Fibroblast of pulmonary artery (primary cell): Measurements from ENCODE around the gene NTRK3.

Experiments used
- DNase-seq: peaks from one replicate; pipeline ENCODE4 v3.0.0-alpha.2; 2010; ENCODE audit warnings: low read depth
- H3K4me3 ChIP-seq: replicated peaks from 2 replicates; pipeline ENCODE4 v1.5.1; 2011; ENCODE audit warnings: low read depth, mild to moderate bottlenecking, control low read depth, low read length, moderate library complexity
- TF ChIP-seq, protein P1 (sequence below): IDR thresholded peaks from 2 replicates; pipeline ENCODE4 v1.5.1; 2011; ENCODE audit warnings: mild to moderate bottlenecking, control low read depth, low read length, inconsistent platforms; ENCODE audit errors: missing control alignments

Gene NTRK3

DNA sequence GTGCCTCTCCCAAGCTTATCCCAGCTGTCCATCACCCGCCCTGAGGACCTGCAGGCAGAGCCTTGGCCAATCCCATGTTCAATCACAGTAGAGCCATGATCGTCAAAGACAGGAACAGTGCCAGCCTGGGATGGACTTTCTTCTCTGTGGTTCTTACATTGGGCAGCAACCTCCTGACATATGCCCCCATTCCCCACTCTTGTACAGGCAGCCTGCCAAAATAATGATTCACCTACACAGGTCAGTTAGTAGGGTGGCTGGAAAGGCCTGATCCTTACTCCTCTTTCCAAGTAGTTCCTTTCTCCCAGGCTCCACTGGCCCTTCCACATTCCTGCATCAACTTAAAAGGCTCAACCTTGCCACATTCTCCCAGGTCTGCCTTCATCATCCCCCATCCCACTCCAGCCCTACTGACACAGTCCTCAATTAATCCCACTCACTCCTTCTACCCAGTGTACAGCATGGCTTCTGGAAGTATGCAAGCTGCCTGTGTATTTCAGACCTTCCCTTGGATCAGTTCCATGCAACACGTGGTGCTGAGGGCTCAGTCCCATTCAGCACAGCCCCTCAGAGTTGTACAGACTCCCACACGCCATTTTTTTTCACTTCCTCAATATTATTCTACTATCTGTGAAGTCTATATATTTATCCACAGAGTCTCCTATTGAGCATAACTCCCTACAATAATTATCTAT is 189.8 kb downstream of the NTRK3 start:
- no peak overlapping the region for H3K4me3 ChIP-seq
- TF ChIP-seq, protein P1, sequence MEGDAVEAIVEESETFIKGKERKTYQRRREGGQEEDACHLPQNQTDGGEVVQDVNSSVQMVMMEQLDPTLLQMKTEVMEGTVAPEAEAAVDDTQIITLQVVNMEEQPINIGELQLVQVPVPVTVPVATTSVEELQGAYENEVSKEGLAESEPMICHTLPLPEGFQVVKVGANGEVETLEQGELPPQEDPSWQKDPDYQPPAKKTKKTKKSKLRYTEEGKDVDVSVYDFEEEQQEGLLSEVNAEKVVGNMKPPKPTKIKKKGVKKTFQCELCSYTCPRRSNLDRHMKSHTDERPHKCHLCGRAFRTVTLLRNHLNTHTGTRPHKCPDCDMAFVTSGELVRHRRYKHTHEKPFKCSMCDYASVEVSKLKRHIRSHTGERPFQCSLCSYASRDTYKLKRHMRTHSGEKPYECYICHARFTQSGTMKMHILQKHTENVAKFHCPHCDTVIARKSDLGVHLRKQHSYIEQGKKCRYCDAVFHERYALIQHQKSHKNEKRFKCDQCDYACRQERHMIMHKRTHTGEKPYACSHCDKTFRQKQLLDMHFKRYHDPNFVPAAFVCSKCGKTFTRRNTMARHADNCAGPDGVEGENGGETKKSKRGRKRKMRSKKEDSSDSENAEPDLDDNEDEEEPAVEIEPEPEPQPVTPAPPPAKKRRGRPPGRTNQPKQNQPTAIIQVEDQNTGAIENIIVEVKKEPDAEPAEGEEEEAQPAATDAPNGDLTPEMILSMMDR, result no peak
- no peak for DNase-seq

DNA sequence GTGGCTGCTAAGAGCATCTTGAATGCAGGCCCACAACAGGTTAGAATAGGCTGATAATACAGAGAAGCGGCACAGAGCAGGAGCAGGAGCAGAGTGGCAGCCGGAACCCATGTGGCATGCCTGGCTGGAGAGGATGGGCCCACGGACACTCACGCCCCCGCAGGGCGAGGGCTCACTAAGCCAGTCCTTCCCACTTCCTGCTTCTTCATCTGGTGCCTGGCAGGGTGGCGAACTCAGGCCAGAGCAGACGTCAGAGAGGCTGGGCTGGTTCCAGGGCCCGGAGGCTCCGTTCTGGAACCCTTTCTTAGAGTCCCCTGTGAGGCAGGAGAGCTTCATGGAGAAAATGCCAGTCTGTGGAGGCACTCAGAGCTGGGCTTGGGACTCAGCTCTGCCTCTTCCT is 195.1 kb downstream of the NTRK3 start:
- H3K4me3 ChIP-seq, result no peak overlapping the region
- no peak for DNase-seq
- TF ChIP-seq, protein P1, result no peak

DNA sequence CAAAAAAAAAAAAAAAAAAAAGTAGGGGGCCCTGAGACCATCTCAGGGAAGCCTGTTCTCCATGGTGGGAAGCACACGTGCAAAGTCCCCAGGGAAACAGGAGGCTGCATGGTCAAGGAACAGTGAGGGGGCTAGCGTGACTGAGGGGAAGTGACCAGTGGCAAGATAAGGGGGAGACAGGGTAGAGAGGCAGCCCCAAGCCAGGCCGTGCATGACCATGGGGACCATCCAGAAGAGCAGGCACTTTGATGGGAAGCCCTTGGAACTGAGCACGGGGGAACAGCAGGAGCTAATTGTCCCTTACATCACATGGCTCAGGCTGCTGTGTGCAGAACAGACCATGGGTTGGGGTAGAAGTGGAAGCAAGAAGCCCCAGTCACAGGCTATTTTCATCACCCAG is 196.2 kb downstream of the NTRK3 start:
- TF ChIP-seq, protein P1, result no peak
- H3K4me3 ChIP-seq, result no peak overlapping the region
- no peak for DNase-seq

DNA sequence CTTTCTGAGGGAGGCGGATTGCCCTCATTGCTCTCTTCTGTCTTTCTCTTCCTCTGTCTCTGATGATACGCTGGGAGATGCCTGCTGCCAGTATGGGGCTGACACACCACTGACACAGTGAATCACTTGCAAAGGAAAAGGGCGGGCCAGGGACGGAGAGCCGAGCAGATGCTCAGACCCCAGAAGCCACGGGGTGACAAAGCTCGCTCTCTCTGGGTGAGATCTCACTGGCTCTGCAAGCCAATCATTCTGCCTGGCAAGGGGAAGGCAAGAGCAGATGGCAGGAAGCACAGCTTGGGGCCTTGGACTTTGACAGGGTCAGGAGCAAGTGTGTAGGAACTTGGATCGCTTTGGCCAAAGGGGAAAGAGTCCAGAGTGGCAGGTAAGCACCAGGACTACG is 198.7 kb downstream of the NTRK3 start:
- H3K4me3 ChIP-seq, result no peak overlapping the region
- DNase-seq, result no peak
- TF ChIP-seq, protein P1, result no peak

DNA sequence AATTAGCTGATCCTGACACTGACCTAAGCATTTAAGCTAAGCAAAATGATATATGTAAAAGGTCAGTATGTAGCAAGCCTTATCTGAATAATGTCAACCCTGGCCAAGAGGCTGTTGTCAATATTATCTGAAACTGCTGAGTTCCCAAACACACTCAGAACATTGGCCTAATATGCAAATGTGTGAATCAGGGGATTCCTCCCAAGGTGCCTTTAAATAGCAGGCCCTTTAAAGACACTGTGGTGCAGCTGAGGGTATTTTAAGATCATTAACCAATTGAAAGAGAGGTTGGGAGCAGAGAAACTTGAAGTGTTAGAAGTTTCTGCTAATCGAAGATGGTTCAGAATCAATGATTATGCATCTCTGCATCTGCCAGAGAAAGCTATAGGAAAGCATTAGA is 207.0 kb downstream of the NTRK3 start:
- H3K4me3 ChIP-seq, result no peak overlapping the region

DNA sequence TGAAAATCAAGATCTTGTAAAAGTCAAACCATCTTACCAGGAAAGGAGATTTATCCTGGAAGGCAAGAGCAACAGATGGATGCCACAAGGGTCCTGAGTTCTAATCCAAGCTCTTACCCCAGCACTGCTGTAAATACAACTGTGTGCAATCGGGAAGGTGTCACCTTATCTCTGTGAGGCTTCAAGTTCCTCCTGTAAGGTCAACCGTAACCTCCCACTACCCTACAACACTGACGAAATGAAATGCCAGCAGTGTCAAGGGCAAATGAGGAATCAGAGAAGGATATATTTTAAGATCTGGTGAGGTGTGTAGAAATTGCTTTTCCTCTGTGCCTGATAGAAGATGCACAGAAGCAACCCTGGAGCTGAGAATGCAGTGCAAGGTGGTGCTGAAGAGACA is 207.8 kb downstream of the NTRK3 start:
- TF ChIP-seq, protein P1, result no peak
- H3K4me3 ChIP-seq, result no peak overlapping the region
- DNase-seq, result no peak

More for the DNA sequence above, 207.0 kb downstream of the NTRK3 start:
- DNase-seq, result no peak
- TF ChIP-seq, protein P1, result no peak

DNA sequence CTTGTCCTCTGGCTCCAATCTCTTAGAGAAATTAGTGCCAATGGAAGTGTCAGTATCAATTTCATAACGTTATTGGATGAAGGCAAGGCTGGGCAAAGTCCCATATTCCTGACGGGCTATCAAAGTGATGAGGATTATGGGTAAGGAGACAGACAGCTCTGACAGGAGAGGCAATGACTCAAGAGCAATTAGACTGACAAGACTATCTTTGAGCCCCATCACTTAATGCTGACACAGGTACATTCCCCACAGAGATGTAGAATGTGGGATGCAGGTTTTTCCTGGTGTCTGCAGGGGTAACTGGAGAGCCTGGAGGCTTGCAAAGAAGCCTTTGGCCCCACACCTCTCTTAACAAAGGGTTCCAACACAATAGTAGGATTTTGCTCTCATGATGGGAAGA is 208.3 kb downstream of the NTRK3 start:
- TF ChIP-seq, protein P1, result no peak
- H3K4me3 ChIP-seq, result no peak overlapping the region
- no peak for DNase-seq
